Gastroesophageal sphincter (tissue), 3 donors: ENCODE measurements around the gene RNASEH2A.

Source experiments
- EP300 ChIP-seq: sonication (generic); formaldehyde crosslinking; IDR thresholded peaks from one replicate; pipeline ENCODE4 v1.6.1; 2017; ENCODE audit warnings: antibody characterized with exemption, mild to moderate bottlenecking
- POLR2A ChIP-seq, 2 donors: fragments of 450-650 bp; IDR thresholded peaks; one replicate each; pipeline ENCODE4 v1.6.1; 2017; ENCODE audit warnings: antibody characterized with exemption in 2 of 2, mild to moderate bottlenecking in 2 of 2, moderate library complexity in 1 of 2
- POLR2AphosphoS5 ChIP-seq: sonication (generic); formaldehyde crosslinking; IDR thresholded peaks from one replicate; pipeline ENCODE4 v1.6.1; 2017; ENCODE audit warnings: antibody characterized with exemption
- TF ChIP-seq, protein P1 (sequence below), 4 experiments: fragments of 200-600 bp in 2 of 4; fragments of 450-650 bp in 2 of 4; sonication (generic) in 1 of 4; IDR thresholded peaks; one replicate each; pipeline ENCODE4 v1.5.1; 2017 to 2019; ENCODE audit warnings: antibody characterized with exemption in 4 of 4, mild to moderate bottlenecking in 2 of 4, moderate library complexity in 2 of 4

DNA sequence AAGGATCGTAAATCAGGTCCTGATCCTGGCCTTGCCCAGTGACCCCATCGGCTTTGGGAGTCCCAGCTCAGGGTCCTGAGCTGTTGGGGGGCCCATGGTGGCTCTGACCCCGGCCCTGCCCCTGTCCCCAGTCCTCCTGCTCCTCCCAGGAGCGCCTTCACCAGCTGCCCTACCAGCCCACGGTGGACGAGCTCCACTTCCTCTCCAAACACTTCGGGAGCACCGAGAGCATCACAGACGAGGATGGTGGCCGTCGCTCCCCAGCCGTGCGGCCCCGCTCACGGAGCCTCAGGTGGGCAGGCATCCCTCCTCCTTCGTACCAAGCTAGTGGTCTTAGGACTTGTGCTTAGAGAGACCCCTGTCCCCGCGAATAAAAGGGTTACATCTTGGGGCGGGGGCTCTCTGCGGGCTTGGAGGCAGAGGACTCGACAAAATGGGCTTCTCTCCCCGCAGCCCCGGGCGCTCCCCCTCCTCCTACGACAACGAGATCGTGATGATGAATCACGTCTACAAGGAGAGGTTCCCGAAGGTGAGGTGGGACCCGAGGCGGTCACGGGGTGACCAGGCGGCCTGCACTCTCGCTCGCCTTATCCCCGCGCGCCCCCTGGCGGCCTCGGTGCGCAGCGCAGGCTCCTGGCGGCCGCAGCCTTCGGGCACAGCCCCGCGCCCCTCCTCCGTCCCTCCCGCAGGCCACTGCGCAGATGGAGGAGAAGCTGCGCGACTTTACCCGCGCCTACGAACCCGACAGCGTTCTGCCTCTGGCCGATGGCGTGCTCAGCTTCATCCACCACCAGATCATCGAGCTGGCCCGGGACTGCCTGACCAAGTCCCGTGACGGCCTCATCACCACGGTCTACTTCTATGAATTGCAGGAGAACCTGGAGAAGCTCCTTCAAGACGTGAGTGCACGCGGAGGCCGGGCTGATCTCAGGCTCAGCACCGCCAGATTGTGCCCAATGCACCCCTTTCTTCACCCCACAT, 41.1 kb downstream of the RNASEH2A start:
- peak; percentile 11 for TF ChIP-seq POLR2AphosphoS5
- TF ChIP-seq, protein P1, sequence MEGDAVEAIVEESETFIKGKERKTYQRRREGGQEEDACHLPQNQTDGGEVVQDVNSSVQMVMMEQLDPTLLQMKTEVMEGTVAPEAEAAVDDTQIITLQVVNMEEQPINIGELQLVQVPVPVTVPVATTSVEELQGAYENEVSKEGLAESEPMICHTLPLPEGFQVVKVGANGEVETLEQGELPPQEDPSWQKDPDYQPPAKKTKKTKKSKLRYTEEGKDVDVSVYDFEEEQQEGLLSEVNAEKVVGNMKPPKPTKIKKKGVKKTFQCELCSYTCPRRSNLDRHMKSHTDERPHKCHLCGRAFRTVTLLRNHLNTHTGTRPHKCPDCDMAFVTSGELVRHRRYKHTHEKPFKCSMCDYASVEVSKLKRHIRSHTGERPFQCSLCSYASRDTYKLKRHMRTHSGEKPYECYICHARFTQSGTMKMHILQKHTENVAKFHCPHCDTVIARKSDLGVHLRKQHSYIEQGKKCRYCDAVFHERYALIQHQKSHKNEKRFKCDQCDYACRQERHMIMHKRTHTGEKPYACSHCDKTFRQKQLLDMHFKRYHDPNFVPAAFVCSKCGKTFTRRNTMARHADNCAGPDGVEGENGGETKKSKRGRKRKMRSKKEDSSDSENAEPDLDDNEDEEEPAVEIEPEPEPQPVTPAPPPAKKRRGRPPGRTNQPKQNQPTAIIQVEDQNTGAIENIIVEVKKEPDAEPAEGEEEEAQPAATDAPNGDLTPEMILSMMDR (IDR thresholded peaks at IDR 0.05): peak; percentile 98 to 99 (median 98)
- no peak for TF ChIP-seq POLR2A (IDR thresholded peaks at IDR 0.05)
- TF ChIP-seq EP300: no peak
